Measurements from ENCODE around the gene CDR2.

The CDR2 gene

GRCh38 chr16:22348291-22348690 lies 26.1 kb downstream of the CDR2 start:
- no peak for DNase-seq

- DNase-seq = no peak
These were observed 27.2 kb downstream of the CDR2 start for GRCh38 chr16:22347100-22347820.

GRCh38 chr16:22346483-22346882 lies 27.9 kb downstream of the CDR2 start:
- no peak for DNase-seq

GRCh38 chr16:22342082-22342481 lies 32.3 kb downstream of the CDR2 start:
- no peak for DNase-seq

- DNase-seq = no peak
These were observed 33.5 kb downstream of the CDR2 start for GRCh38 chr16:22340945-22341344.

- DNase-seq = no peak
These were observed 36.4 kb downstream of the CDR2 start for GRCh38 chr16:22337849-22338635.

GRCh38 chr16:22337045-22337444 lies 37.4 kb downstream of the CDR2 start:
- DNase-seq = no peak

- DNase-seq = no peak
These were observed 37.8 kb downstream of the CDR2 start for GRCh38 chr16:22336581-22336980.

- DNase-seq = no peak
These were observed 38.7 kb downstream of the CDR2 start for GRCh38 chr16:22335668-22336246.

GRCh38 chr16:22333457-22333994 lies 40.9 kb downstream of the CDR2 start:
- DNase-seq = no peak

- DNase-seq = no peak
These were observed 44.1 kb downstream of the CDR2 start for GRCh38 chr16:22330326-22330725.

GRCh38 chr16:22329199-22329695 lies 45.2 kb downstream of the CDR2 start:
- DNase-seq = no peak

- DNase-seq = no peak
These were observed 46.2 kb downstream of the CDR2 start for GRCh38 chr16:22328081-22328725.

- no peak for DNase-seq
These were observed 47.0 kb downstream of the CDR2 start for GRCh38 chr16:22327446-22327775.

- DNase-seq = no peak
These were observed 47.5 kb downstream of the CDR2 start for GRCh38 chr16:22326771-22327445.

- no peak for DNase-seq
These were observed 48.1 kb downstream of the CDR2 start for GRCh38 chr16:22326369-22326652.

GRCh38 chr16:22325598-22326368 lies 48.6 kb downstream of the CDR2 start:
- DNase-seq = no peak

- DNase-seq = no peak
These were observed 49.4 kb downstream of the CDR2 start for GRCh38 chr16:22324787-22325597.

GRCh38 chr16:22323959-22324786 lies 50.2 kb downstream of the CDR2 start:
- DNase-seq = no peak

All from activated CD4-positive, alpha-beta T cell treated with anti-CD3 and anti-CD28 coated beads for 4 hours (primary cell).